ENCODE measurements around the gene BCKDHA.
"Not testable (repeated sequence)": the region's sequence is repeated elsewhere in the genome, so short reads cannot be mapped to it uniquely, and the experiment has no call there.

Gene BCKDHA

DNA sequence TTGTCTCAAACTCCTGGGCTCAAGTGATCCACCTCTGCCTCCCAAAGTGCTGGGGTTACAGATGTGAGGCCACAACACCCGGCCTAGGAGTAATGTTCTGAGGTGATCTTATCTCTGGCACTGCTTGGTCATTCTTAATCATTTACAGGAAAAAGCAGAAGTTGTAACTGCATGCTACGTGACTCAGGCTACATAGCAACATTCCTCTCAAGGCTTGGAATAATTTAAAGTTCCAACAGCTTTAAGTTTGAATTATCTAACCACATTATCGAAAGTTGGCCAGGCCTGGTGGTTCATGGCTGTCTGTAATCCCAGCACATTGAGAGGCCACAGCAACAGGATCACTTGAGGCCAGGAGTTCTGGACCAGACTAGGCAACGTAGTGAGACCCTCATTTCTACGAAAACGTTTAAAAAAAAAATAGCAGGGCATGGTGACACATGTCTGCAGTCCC, 29.7 kb upstream of the BCKDHA start:
- no peak for DNase-seq

DNA sequence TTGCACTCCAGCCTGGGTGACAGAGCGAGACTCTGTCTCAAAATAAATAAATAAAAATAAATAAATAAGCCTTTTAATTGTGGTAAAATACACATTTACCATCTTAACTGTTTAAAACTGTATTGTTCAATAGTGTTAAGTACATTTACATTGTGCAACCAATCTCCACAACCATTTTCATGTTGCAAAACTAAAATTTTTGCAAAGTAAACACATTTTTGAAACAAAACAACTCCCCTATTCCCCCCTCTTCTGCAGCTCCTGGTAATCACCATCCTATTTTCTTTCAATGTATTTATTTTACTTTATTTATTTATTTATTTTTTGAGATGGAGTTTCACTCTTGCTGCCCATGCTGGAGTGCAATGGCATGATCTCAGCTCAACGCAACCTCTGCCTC, 27.8 kb upstream of the BCKDHA start:
- no peak for DNase-seq

DNA sequence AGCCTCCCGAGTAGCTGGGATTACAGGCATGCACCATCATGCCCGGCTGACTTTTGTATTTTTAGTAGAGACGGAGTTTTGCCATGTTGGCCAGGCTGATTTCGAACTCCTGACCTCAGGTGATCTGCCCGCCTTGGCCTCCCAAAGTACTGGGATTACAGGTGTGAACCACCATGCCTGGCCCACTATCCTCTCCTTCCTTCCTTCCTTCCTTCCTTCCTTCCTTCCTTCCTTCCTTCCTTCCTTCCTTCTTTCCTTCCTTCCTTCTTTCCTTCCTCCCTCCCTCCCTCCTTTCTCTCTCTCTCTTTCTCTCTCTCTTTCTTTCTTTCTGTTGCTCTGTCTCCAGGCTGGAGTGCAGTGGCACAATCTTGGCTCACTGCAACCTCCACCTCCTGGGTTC, 26.5 kb upstream of the BCKDHA start:
- not testable (repeated sequence) for DNase-seq

DNA sequence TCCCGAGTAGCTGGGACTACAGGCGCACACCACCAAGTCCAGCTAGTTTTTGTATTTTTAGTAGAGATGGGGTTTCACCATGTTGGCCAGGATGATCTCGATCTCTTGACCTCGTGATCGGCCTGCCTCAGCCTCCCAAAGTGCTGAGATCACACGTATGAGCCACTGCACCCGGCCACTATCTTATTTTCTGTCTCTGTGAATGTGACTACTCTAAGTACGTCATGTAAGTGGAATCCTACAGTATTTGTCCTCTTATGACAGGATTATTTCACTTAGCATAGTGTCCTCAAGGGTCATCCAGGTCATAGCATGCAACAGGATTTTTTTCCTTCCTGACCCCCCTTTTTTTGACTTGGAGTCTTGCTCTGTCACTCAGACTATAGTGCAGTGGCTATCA, 26.1 kb upstream of the BCKDHA start:
- DNase-seq, result no peak

DNA sequence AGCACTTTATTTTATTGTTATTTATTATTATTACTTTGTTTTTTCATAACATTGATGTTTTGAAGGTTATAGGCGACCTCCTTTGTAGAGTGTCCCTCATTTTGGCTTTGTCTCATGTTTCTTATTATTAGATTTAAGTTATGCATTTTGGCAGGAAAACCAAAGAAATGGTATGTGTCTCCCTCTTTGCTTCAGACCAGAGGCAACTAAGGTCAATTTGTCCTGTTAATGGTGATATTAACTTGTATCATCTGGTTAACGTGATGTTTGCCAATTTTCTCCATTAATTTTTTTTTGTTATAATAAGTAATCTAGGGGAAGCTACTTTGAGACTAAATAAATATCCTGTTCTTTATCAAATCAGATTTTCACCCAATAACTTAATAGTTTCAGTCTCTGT, 25.1 kb upstream of the BCKDHA start:
- DNase-seq, result no peak

DNA sequence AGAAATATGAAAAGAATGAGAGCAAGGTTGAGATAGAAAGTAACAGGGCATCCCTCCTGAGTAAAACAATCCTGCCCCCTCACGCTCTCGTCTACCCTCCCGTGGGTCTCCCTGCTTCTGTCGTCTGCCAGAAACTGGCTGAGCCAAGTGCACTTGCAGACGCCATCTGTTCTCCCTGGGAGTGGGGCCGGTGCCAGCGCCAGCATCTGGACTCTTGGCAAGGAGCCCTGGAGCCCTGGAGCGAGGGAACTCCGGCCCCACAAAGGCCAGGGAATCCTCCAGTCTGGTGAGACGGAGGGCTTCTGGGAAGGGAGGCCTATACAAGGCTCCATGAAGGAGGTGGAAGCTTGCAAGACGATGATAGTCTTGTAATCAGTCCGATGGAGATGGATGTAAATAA, 23.6 kb upstream of the BCKDHA start:
- peak; percentile 66 for DNase-seq

DNA sequence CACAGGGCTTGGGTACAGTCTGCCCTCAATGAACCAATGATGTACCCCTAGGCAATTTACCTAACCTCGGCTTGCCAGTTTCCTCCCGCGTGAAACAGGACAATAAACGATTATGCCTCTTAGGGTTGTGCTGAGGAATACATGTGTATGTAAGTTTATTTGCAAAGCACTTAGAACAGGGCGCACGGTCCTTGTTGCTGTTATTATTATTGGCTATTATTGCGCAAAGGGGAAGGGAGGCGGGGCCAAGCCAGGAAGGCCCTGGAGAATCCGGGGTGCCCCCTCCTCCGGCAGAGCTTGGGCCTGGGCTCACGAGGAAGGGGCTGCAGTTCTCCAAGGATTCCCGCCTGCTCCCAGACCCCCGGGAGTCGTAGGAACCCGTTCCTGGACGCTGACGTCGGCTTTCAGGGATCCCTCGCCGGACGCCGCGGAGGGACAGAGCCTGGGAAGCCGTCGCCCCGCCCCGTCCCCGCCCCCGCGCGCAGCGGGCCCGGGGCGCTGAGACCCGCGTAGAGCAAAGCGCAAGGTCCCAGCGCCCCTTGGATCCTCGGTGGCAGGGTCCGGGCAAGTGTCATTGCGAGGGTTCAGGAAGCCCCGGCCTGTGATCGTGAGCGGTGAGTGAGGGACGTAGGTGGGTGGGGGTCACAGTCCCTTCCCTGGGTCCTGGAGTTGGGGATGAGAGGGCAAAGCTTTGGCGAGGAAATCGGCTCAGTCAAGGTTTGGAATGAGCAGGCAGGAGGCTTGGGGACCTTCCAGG, 21.2 kb upstream of the BCKDHA start, which contains the start of gene TMEM91:
TMEM91 (plus strand) TSS at position 293 of the 757 bp plus-strand sequence. CDS start 1,777 bp downstream, outside the sequence.
- DNase-seq, result no peak

DNA sequence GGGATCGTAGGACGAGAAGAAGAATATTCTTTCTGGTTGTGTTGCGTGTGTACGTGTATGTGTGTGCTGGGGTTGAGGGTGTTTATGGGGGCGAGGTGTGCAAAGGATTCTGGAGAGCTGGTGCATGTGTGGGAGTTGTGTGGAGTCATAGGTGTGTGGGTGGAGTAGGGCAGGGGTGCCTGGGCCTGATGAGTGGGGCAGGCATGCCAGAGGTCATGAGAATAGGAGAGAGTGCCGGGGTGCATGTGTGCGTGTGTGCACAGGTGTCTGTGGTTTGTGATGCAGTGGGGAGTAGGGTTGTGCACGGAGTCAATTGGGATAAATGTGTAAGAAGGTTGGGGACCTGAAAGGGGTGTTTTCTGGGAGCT, 20.6 kb upstream of the BCKDHA start:
- no peak for DNase-seq

DNA sequence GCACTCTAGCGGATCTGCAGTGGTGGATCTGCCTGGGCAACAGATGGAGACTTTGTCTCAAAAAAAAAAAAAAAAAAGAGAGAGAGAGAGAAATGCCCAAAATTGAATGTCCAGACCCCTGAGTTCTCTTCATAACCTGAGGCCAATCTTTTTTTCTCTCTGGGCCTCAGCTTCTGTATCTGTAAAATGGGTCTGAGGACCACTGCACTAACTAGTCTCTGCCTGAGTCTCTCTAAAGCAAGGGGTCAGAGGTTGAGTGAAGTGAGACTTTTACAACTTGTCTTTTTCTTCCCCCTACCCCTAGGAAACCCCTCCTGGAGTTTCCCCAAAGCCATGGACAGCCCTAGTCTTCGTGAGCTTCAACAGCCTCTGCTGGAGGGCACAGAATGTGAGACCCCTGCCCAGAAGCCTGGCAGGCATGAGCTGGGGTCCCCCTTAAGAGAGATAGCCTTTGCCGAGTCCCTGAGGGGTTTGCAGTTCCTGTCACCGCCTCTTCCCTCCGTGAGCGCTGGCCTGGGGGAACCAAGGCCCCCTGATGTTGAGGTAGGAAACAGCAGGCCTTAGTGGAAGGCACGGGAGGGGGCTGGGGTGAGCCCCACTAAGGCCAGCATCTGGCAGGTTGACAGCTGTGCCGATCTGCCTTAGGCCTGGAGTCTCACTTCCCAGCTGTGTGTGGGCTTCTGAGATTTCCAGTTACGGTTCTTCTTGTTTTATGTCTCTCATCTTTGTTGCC, 19.5 kb upstream of the BCKDHA start:
- no peak for DNase-seq

DNA sequence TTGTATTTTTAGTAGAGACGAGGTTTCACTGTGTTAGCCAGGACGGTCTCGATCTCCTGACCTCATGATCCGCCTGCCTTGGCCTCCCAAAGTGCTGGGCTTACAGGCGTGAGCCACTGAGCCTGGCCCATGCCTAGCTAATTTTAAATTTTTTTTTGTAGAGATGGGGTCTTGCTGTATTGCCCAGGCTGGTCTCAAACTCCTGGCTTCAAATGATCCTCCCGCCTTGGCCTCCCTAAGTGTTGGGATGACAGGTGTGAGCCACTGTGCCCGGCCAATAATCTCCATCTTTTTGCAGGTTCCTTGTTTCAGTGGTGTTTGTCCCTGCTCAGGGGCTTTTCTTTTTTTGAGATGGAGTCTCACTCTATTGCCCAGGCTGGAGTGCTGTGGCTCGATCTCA, 16.1 kb upstream of the BCKDHA start:
- not testable (repeated sequence) for DNase-seq

DNA sequence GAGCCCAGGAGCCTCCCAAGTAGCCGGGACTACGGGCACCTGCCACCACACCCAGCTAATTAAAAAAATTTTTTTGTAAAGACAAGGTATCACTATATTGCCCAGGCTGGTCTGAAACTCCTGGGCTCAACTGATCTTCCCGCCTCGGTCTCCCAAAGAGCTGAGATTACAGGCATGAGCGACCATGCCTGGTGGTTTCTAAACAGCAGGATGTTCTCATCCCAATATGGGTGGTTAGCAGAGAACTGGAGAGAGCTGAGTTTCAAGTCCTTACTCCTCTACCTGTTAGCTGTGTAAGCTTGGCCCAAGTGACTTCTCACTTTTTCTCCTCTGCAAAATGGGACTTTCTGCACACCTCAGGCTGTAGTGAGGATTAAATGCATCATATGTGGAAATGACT, 13.3 kb upstream of the BCKDHA start:
- no peak for DNase-seq

DNA sequence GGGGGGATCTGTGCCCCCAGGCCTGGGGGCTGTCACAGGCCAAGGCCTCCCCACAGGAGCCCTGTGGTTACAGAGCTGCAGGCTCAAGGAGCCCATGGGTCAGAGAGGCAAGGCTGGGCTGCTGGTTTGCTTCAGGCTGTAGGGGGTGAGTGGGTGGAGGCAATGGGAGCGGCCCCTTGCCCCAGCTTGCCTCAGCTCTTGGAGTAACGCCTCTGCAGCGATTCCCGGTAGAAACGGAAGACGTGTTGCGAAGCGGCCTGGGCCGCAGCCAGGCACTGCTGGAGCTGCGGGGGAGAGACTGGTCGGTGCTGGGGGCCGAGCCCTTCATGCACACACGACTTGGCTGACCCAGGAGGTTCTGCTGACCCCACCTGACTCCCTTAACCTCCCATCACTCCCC, 11.2 kb upstream of the BCKDHA start:
- no peak for DNase-seq

DNA sequence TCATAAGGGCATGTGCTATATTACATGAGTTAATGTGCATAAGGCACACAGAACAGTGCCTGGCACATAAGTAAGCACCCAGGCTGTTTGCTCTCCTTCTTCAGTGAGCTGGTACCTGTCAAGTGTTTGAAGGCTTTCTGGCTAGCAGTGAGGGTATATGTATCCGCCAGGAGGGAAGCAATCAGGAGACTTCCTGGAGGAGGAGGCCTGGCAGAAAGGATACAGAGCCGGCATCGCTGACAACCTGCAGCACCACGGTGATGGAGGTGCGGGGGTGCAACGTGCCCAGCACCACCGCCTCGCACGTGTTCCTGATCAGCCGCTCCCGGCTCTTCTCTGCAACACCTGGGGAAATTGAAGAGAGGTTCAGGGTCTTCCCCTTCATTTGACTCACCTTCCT, 6.0 kb upstream of the BCKDHA start:
- no peak for DNase-seq

DNA sequence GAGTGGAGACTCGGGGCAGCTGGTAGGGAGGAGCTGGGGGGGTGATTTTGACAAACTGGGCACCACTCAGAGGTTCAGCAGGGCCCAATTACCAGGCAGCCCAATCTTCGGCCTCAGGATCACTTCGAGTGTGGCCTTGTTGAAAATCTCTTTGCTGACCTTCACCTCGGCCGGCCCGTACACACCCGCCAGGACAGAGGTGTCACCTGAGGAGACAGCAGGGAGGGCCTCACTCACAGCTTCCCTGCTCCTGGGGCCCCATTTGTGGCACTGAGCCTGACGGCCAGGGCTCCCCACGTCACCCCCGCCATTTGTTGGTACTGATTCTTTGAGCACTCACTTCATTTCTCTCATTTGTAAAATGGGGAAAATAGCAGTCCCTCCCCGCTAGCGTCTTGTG, 4.8 kb upstream of the BCKDHA start:
- DNase-seq, result no peak

DNA sequence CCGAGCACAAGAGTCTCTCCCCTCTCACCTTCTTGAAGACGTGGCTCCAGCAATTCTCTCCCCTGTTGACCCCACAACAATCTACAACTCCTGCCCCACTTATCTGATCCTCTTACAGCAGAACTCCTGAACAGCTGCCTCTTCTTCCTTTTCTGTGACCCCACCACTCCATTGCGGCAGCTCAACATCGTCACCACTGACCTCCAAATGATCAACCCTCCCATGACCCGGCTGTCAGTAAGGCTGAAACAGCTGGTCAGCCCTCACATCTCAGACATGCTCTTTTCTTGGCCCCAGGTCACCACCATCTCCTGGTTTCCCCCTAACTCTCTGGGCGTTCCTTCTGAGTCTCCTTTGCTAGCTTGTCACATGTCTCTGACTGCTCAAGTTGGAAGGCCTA, 2.3 kb upstream of the BCKDHA start:
- DNase-seq, result no peak

DNA sequence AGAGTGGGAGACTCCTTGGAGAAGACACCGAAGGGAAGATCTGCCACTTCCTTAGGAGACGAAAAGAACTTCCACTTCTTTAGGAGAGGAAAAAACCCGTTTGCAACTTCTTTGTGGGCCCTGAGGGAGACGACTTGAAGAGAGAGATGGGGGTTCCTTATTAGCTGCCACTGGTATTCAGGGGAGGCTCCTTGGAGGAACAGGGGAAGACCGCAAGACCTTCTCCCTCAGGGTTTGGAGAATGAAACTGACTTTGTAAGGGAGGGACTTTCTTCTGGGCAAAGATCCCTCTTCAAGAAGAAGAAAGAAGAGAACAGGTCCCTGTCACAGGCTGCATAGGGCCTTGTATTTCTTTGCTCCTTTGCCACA, 416 bp downstream of the BCKDHA start:
- DNase-seq, result no peak

DNA sequence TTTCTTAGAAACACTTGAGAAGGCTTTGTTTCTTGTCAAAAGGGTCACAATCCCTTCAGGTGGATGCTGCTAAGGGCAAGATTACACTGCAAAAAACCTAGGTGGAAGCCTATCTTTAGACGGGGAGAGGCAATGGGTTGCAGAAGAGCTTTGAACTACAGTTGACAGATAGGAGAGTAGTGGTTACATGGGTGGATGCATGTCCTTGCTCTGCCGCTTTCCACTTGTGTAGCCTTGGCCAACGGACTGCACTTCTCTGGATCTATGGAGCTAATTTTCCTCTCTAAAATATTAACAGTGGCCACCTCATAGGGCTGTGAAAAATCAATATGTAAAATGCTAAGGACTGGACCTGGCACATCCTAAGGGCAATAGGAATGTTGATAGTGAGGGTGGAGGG, 980 bp downstream of the BCKDHA start:
- DNase-seq, result no peak

DNA sequence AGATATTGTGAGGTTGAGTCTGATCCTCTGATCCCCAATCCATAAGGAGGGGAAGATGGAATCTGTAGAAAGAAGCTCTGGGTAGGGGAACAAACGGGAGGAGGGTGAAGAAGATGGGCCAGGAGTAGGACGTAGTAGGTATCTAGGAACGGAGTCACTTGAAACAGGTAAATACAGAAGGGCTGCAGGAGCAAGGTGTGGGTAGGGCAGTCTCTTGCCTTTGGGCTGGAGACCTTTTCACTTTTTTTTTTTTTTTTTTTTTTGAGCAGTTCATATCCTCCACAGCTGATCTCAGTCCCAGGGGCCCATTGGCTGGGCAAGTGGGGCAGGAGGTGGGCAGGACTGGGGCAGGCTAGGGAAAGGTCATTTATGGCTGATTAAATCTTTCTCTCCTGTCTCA, 1.5 kb downstream of the BCKDHA start:
- no peak for DNase-seq

DNA sequence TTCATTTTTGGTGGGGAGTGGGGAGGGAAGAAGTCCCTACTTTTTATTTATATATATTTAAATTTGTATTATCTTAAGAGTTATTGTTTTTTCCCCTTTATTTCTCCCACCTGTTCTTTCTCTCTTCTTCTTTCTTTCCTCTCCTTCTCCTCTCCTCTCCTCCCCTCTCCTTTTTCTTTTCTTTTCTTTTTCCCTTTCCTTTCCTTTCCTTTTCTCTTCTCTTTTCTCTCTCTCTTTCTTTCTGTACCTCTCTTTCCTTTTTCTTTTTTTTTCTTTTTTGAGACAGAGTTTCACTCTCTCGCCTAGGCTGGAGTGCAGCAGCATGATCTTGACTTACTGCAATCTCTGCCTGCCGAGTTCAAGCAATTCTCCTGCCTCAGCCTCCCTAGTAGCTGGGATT, 1.9 kb downstream of the BCKDHA start:
- DNase-seq, result no peak

DNA sequence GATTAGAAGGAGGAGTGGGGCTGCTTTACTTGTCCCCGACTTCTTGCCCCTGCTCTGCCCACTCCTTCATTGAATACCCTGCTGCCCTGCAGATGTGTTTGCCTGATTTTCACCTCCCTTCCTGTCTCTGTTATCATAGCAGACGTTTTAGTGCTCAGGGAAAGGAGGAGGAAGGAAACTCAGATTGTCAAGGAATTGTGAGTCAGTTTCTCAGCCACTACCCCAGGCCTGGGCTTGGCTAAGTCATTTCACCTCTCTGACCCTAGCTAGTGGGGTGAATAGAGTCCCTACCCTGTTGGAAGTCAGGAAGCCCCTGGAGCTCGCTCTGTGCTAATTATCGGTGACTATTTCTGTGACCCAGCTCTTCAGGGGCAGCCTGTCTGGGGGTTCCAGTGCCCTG, 3.9 kb downstream of the BCKDHA start:
- no peak for DNase-seq

DNA sequence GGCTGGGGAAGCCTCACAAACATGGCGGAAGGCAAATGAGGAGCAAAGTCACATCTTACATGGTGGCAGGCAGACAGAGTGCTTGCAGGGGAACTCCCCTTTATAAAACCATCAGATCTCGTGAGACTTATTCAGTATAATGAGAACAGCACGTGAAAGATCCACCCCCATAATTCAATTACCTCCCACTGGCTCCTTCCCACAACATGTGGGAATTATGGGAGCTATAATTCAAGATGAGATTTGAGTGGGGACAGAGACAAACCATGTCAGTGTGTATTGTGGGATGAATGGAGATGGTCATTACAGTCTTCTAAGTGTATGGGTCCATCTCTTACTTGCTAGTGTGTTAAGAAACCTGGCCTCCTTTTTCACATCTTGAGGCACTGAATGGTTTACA, 4.4 kb downstream of the BCKDHA start:
- DNase-seq, result no peak

DNA sequence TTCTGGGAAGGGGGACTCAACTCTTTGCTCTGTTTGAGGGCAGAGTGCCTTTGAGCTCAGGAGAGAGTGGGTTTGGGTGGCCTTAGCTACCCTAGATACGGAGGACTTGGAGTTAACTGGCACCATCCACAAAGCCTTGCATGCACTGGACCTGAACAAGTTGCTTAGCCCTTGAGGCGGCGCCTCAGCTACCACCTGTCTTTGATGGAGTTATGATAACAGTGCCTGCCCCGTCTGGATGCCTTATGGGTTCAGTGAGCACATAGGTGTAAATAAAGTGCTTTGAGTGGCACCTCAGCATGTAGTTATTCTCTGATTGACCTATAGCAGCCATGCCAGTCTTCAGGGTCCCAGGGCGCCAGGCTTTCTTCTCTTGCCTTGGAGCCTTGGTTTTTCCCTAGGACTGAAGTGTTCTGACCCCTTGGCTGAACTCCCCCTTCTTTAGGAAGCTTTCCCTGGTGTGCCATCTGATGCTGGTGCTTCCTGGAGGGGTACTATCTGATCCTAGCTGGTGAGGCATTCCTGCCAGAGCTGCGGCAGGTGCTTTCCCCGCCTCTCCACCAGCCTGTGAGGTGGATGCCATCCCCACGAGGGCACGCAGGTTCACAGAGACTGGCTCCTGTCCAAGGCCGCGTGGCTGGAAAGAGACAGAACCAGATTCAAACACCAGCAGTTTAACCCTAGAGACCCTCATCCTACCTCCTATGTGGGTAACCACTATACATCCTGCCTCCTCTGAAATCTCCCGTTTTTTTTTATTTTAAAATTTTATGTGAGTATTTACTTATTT, 5.8 kb downstream of the BCKDHA start:
- no peak for DNase-seq

DNA sequence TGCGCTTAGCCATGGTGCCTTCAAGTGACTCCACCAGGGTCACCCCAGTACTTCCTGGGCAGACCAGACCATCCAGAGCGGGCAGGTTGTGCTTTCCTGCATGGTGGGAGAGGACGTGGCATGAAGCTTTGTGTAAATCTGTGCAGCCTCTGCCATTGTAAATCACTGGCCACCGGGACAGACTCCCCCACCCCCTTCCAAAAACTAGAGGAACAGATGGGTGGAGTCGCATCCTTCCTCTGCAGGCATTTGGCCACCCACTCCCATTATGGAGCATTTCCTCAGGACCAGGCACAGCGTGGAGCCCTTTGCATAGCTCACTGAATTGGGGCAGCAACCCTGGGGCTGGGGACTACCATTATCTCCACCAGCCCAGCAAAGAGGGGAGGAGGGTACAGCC, 8.2 kb downstream of the BCKDHA start:
- no peak for DNase-seq

DNA sequence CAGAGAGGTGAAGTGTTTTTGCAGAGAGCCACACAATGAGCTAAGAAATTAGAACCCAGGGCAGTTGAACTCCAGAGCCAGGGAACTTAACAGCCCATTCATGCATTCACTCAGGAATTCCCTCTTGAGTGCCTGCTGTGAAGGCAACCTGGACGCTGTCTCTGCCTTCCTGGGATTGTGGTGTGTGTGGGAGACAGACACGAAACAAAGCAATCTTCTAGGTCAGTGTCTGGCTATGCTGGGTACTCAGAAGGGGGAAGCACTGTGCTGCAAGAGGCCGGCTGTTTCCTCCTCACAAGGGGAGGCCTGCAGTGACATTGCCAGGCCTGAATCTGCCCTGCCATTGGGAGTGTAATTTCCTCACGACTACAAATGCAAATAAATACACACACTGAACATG, 9.7 kb downstream of the BCKDHA start:
- DNase-seq, result no peak
